ENCODE results near the gene CEACAM5. TPM values are rescaled to one million over a fixed set of nuclear protein-coding genes. Genes with fewer than 3 reads are reported as not detected.

Gene CEACAM5
- total RNA-seq, 1 experiment from 2014 or later, result 0.46 TPM

- ATAC-seq, result peak; percentile 99
- ChIA-PET POLR2A (no interaction called here), CTCF (interaction anchor here (0.7 to 4.2 kb wide), 4 partner anchors 11 to 67 kb away, joined by 3 to 24 read pairs (median 3); no protein-coding TSS in a partner anchor)
- no peak overlapping the region for H3K27ac Mint-ChIP-seq
- peaks cover 4% of the 10 kb centered on the region; the same call in 1 of the 2 replicates for H3K27me3 Mint-ChIP-seq (ENCODE audit: low read depth)
- H3K36me3 Mint-ChIP-seq, result no peaks in the 10 kb centered on the region
- peak; percentile 33 for DNase-seq (ENCODE audit: low spot score)
- H3K4me3 Mint-ChIP-seq, result no peak overlapping the region
- H3K9me3 Mint-ChIP-seq, result no peaks in the 10 kb centered on the region
- peaks cover 5% of the 10 kb centered on the region; the same call in 1 of the 2 replicates for H3K4me1 Mint-ChIP-seq
- TF ChIP-seq ZNF281 (CRISPR knock-in tag; IDR thresholded peaks at IDR 0.05) (no peak), IRF2 (CRISPR knock-in tag; IDR thresholded peaks at IDR 0.05; ENCODE audit: borderline replicate concordance, low read depth) (no peak), ZNF423 (CRISPR knock-in tag; IDR thresholded peaks at IDR 0.05) (no peak), ATF3 (CRISPR knock-in tag; conservative IDR thresholded peaks at IDR 0.05) (no peak), USF1 (CRISPR knock-in tag; IDR thresholded peaks at IDR 0.05) (no peak), CREM (CRISPR knock-in tag; IDR thresholded peaks at IDR 0.05) (no peak)
Measured at GRCh38 chr19:41726493-41726892, 18.1 kb downstream of the CEACAM5 start.

GRCh38 chr19:41734156-41734555, 25.7 kb downstream of the CEACAM5 start:
- POLR2A ChIA-PET, result no interaction called here
- no peaks in the 10 kb centered on the region for H3K4me1 Mint-ChIP-seq
- CTCF ChIA-PET, result interaction anchor here (1.0 kb wide), 1 partner anchor 19 kb away, joined by 3 read pairs; no protein-coding TSS in a partner anchor
- ATAC-seq (no peak), DNase-seq (ENCODE audit: low spot score) (no peak)
- H3K9me3 Mint-ChIP-seq, result no peaks in the 10 kb centered on the region
- no peaks in the 10 kb centered on the region for H3K36me3 Mint-ChIP-seq
- TF ChIP-seq ARID4B (CRISPR knock-in tag; IDR thresholded peaks at IDR 0.05; ENCODE audit: borderline replicate concordance) (no peak), ATF3 (CRISPR knock-in tag; conservative IDR thresholded peaks at IDR 0.05) (no peak)
- no peak overlapping the region for H3K4me3 Mint-ChIP-seq
- peaks cover 3% of the 10 kb centered on the region for H3K27me3 Mint-ChIP-seq (ENCODE audit: low read depth)
- no peak overlapping the region for H3K27ac Mint-ChIP-seq

- Mint-ChIP-seq H3K9me3 (no peaks in the 10 kb centered on the region), H3K36me3 (no peaks in the 10 kb centered on the region), H3K4me3 (no peak overlapping the region), H3K27ac (no peak overlapping the region), H3K4me1 (no peaks in the 10 kb centered on the region), H3K27me3 (ENCODE audit: low read depth) (peaks cover 3% of the 10 kb centered on the region)
- CTCF ChIA-PET, result interaction anchor here (1.0 to 2.6 kb wide), 4 partner anchors 14 to 28 kb away, joined by 3 to 17 read pairs (median 6); no protein-coding TSS in a partner anchor
- DNase-seq (ENCODE audit: low spot score) (no peak), ATAC-seq (no peak)
- POLR2A ChIA-PET, result interaction anchor here (0.6 kb wide), 1 partner anchor 97 kb away, joined by 3 read pairs; no protein-coding TSS in a partner anchor
- TF ChIP-seq AFF4 (CRISPR knock-in tag; IDR thresholded peaks at IDR 0.05; ENCODE audit: borderline replicate concordance) (no peak), SP1 (CRISPR knock-in tag; conservative IDR thresholded peaks at IDR 0.05) (no peak), CREM (CRISPR knock-in tag; IDR thresholded peaks at IDR 0.05) (no peak), JUN (CRISPR knock-in tag; IDR thresholded peaks at IDR 0.05) (no peak), IRF1 (CRISPR knock-in tag; IDR thresholded peaks at IDR 0.05) (no peak), ATF6 (CRISPR knock-in tag; IDR thresholded peaks at IDR 0.05) (no peak), ZBTB43 (CRISPR knock-in tag; IDR thresholded peaks at IDR 0.05) (no peak)
Measured at GRCh38 chr19:41734585-41734984, 26.2 kb downstream of the CEACAM5 start.

All from WTC11 (cell line).